HL-60/S4 treated with phorbol 12-myristate 13-acetate at 8.2 ng/mL for 4 days and 3 days (cell line): ENCODE data around the gene CRLF2.
"Not testable (repeated sequence)": the region's sequence is repeated elsewhere in the genome, so short reads cannot be mapped to it uniquely, and the experiment has no call there.

Source experiments
- in situ Hi-C: fragments of 300-500 bp; cut with MboI; formaldehyde crosslinking; loops from 2 replicates; pipeline ENCODE4 v1.15.0; 2022; ENCODE audit warnings: low sequenced_read_pairs

The CRLF2 gene

DNA sequence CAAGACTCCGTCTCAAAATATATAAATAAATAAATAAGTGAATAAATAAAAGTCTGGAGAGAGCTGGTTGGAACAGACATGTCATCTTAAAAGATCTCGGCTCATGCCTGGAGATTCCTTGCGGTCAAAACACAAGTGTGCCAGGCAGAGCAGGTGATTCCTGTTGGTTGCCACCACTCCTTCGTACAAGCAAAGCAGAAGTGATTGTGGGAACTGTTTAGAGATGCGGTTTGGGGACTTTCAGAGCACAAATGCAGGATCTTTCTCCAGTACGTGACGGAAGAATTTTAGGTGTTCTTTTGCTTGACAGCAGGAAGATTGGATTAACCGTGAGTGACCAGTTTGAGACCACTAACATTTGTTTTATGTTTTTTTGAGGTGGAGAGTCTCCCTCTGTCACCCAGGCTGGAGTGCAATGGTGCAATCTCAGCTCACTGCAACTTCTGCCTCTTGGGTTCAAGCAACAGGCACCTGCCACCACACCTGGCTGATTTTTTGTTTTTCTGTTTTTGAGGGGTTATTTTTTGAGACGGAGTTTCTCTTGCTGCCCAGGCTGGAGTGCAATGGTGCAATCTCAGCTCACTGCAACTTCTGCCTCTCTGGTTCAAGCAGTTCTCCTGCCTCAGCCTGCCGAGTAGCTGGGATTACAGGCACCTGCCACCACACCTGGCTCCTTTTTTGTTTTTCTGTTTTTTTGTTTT is 2.8 kb upstream of the CRLF2 start:
- in situ Hi-C loops, result no loop called here

- in situ Hi-C loops, result no loop called here
Observed at GRCh38 chrX:1213971-1214370, 1.5 kb upstream of the CRLF2 start.

- in situ Hi-C loops, result no loop called here
Observed at GRCh38 chrX:1210844-1211243, 1.6 kb downstream of the CRLF2 start.

DNA sequence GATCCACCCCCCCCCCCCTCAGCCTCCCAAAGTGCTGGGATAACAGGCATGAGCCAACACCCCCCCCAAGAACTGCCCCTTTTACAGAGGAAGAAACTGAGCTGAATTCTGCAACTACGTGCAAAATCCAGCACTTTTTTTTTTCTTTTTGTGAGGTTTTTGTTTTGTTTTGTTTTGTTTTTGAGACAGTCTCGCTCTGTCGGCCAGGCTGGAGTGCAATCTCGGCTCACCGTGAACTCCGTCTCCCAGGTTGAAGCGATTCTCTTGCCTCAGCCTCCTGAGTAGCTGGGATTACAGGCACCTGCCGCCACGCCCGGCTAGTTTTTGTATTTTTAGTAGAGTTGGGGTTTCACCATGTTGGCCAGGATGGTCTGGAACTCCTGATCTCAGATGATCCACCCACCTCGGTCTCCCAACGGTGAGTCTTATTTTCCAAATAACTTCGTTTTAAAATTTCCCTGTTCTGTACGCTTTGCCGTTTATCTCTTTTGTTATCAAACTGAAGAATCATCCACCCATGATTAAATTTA is 4.9 kb downstream of the CRLF2 start:
- in situ Hi-C loops, result no loop called here

- in situ Hi-C loops, result no loop called here
Observed at GRCh38 chrX:1205681-1206611, 6.5 kb downstream of the CRLF2 start.

DNA sequence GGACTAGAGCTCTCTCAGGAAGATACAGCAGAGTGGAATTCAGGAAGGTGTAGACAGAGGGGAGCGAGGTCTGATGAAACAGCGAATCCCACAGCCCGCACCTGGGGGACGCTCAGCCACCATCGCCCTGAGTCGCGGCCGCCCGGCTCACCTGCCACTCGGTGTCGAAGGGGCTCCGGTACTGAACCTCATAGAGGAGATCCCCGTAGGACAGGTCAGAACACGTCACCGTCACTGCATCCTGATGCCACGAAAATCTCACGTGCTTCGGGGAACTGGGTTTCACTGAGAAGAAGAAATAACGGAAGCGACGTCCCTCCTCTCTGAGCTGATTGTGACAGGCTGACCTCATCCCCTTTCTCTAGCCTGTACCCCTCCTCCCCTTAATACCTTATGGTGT is 10.2 kb downstream of the CRLF2 start:
- in situ Hi-C loops, result no loop called here

DNA sequence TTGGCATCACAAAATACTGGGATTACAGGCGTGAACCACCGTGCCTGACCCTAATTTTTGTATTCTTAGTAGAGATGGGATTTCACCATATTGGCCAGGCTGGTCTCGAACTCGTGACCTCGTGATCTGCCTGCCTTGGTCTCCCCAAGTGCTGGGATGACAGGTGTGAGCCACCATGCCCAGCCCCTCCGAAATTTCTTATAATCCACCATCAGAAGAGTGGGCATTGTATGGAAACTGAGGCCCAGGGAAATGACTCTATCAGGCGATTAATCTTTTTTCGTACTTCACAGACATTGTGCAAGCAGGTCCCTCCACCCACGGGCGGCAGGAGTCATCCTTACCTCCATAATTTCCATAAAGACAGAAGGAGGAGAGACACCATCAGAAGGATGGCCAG is 16.0 kb downstream of the CRLF2 start:
- in situ Hi-C loops, result no loop called here

- in situ Hi-C loops, result not testable (repeated sequence)
Observed at GRCh38 chrX:1192196-1192595, 20.3 kb downstream of the CRLF2 start.

GRCh38 chrX:1190596-1191145 is 21.8 kb downstream of the CRLF2 start:
- in situ Hi-C loops, result no loop called here

GRCh38 chrX:1185561-1185960 is 26.9 kb downstream of the CRLF2 start:
- in situ Hi-C loops, result no loop called here

GRCh38 chrX:1182211-1182610 is 30.2 kb downstream of the CRLF2 start:
- in situ Hi-C loops, result no loop called here

GRCh38 chrX:1181661-1182060 is 30.8 kb downstream of the CRLF2 start:
- in situ Hi-C loops, result not testable (repeated sequence)

- in situ Hi-C loops, result no loop called here
Observed at GRCh38 chrX:1181170-1181569, 31.3 kb downstream of the CRLF2 start.

DNA sequence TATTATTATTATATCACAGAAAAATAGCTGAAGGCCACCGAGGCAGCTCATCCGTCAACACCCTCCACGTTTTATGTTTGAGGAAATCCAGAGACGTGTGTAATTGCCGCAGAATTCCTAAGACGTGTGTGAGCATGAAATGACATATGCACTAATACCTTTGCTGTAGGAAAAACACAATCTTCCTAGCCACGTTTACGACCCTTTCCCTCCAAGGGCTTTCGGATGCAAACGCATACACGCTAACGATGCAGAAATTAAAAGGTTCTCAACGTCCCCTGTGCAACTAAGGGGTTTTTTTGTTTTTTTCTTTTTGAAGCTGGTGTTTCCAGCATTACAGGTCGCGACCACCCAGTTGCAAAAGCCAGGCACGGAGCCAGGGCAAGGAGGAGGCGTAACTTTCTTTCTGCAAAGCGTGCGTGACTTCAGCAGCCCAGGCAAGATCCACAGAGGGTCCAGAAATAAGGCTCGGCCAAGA is 33.8 kb downstream of the CRLF2 start:
- in situ Hi-C loops, result no loop called here

GRCh38 chrX:1176531-1177320 is 35.7 kb downstream of the CRLF2 start:
- in situ Hi-C loops, result not testable (repeated sequence)

DNA sequence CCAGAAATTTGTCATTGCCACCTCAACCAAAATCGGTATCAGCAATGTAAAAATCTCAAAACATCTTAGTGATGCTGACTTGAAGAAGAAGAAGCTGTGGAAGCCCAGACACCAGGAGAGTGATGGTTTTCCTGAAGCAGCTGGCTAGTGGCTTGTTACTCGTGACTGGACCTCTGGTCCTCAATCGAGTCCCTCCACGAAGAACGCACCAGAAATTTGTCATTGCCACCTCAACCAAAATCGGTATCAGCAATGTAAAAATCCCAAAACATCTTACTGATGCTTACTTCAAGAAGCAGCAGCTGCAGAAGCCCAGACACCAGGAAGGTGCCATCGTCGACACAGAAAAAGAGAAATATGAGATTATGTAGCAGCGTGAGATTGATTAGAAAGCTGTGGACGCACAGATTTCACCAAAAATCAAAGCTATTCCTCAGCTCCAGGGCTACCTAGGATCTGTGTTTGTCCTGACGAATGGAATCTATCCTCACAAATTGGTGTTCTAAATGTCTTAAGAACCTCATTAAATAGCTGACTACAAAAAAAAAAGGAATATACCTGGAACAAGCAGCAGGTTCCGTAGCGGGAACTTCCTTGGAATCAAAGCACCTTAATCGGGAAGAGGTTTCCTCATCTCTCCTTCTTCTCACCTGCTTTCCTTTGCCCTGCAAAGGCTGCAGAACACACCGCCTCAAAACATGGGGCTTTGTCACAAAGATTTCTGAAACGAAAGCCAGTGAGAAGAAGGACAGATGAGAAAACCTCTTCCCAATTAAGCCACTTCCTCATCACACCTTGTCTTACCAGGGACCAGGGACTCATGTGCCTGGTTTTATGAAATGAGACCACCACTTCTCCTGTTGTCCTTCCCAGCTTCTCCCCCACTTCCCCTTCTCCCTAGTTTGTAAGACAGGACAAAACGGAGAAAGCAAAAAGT is 37.6 kb downstream of the CRLF2 start:
- in situ Hi-C loops, result not testable (repeated sequence)

DNA sequence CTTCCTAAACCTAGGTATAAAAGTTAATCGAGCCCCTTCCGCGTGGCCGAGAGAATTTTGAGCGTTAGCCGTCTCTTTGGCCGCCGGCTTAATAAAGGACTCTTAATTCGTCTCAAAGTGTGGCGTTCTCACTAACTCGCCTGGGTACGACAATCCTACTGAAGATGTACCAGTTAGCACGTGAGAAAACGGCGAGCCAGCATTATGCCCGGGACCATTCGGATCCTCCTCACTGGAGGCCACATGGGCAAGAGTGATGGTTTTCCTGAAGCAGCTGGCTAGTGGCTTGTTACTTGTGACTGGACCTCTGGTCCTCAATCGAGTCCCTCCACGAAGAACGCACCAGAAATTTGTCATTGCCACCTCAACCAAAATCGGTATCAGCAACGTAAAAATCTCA is 39.0 kb downstream of the CRLF2 start:
- in situ Hi-C loops, result not testable (repeated sequence)

DNA sequence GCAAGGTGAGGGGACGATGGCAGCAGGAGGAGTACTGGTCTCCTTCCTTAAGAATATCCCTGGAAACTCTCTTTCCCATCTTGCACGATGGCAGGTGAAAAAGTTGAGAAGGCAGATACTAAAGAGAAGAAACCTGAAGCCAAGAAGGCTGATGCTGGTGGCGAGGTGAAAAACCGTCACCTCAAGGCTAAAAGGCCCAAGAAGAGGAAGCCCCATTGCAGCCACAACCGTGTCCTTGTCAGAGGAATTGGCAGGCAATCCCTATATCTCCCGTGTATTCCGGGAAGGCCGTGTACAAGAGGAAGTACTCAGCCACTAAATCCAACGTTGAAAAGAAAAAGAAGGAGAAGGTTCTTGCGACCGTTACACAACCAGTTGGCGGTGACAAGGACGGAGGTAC is 40.0 kb downstream of the CRLF2 start:
- in situ Hi-C loops, result no loop called here

- in situ Hi-C loops, result not testable (repeated sequence)
Observed at GRCh38 chrX:1171915-1172314, 40.5 kb downstream of the CRLF2 start.

DNA sequence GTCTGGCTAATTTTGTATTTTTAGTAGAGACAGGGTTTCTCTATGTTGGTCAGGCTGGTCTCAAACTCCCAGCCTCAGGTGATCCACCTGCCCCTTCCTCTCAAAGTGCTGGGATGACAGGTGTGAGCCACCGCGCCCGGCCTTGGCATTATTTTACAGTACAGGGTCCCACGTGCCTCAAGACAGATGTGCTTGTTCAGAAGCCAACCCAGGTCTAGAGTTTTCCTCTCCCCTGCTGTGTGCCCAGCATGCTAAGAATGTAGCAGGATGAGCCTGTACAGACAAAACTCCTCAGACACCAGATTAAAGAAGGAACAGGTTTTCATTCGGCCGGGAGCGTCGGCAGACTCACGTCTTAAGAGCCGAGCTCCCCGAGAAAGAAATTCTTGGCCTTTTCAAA is 42.2 kb downstream of the CRLF2 start:
- in situ Hi-C loops, result no loop called here
